HG02884 (cell line): ENCODE results near the gene USH2A.
"Not testable (repeated sequence)": the region's sequence is repeated elsewhere in the genome, so short reads cannot be mapped to it uniquely, and the experiment has no call there.

ENCODE experiments used
- ATAC-seq: cut with Tn5 transposase; IDR thresholded peaks from one replicate; pipeline ENCODE4 v1.9.1; 2021; ENCODE audit warnings: mild to moderate bottlenecking, moderate library complexity; ENCODE audit not compliant: unreplicated experiment

The USH2A gene

GRCh38 chr1:216057063-216057462, 366.2 kb downstream of the USH2A start:
- ATAC-seq: no peak

- ATAC-seq: no peak
Measured at GRCh38 chr1:216055004-216055403, 368.2 kb downstream of the USH2A start.

GRCh38 chr1:216054600-216054999, 368.6 kb downstream of the USH2A start:
- no peak for ATAC-seq

GRCh38 chr1:216051071-216051470, 372.2 kb downstream of the USH2A start:
- ATAC-seq: no peak

- no peak for ATAC-seq
Measured at GRCh38 chr1:216049741-216050430, 373.4 kb downstream of the USH2A start.

- ATAC-seq: no peak
Measured at GRCh38 chr1:216047811-216048572, 375.3 kb downstream of the USH2A start.

GRCh38 chr1:216046336-216046735, 376.9 kb downstream of the USH2A start:
- no peak for ATAC-seq

GRCh38 chr1:216045400-216045799, 377.8 kb downstream of the USH2A start:
- no peak for ATAC-seq

GRCh38 chr1:216044538-216044937, 378.7 kb downstream of the USH2A start:
- no peak for ATAC-seq

- ATAC-seq: peak; percentile 49
Measured at GRCh38 chr1:216034506-216034905, 388.7 kb downstream of the USH2A start.

GRCh38 chr1:216032961-216033614, 390.2 kb downstream of the USH2A start:
- ATAC-seq: no peak

GRCh38 chr1:216032284-216032683, 391.0 kb downstream of the USH2A start:
- no peak for ATAC-seq

GRCh38 chr1:216028631-216029030, 394.6 kb downstream of the USH2A start:
- no peak for ATAC-seq

GRCh38 chr1:216024546-216024945, 398.7 kb downstream of the USH2A start:
- ATAC-seq: no peak

GRCh38 chr1:216020743-216021345, 402.4 kb downstream of the USH2A start:
- ATAC-seq: no peak

- no peak for ATAC-seq
Measured at GRCh38 chr1:216015116-216015515, 408.1 kb downstream of the USH2A start.

GRCh38 chr1:216014086-216014485, 409.2 kb downstream of the USH2A start:
- ATAC-seq: no peak

GRCh38 chr1:216009456-216009855, 413.8 kb downstream of the USH2A start:
- not testable (repeated sequence) for ATAC-seq

GRCh38 chr1:216005916-216006315, 417.3 kb downstream of the USH2A start:
- peak; percentile 100 for ATAC-seq

- ATAC-seq: peak; percentile 45
Measured at GRCh38 chr1:215992620-215993019, 430.6 kb downstream of the USH2A start.

GRCh38 chr1:215987092-215987875, 436.0 kb downstream of the USH2A start:
- no peak for ATAC-seq
